GM21529 (cell line): ENCODE measurements around the gene PRND.
"Not testable (repeated sequence)": the region's sequence is repeated elsewhere in the genome, so short reads cannot be mapped to it uniquely, and the experiment has no call there.

Experiments
- ATAC-seq: cut with Tn5 transposase; IDR thresholded peaks from one replicate; pipeline ENCODE4 v1.9.1; 2021; ENCODE audit not compliant: unreplicated experiment

Gene PRND

GRCh38 chr20:4721719-4722118, at the start of gene PRND:
PRND (plus strand) TSS chr20:4721909; CDS start chr20:4724552, 2,643 bp downstream.
- ATAC-seq, result no peak

- no peak for ATAC-seq
Measured at GRCh38 chr20:4672948-4673347, 48.8 kb upstream of the PRND start.

- no peak for ATAC-seq
Measured at GRCh38 chr20:4673371-4674001, 48.2 kb upstream of the PRND start.

- no peak for ATAC-seq
Measured at GRCh38 chr20:4674672-4675071, 47.0 kb upstream of the PRND start.

- no peak for ATAC-seq
Measured at GRCh38 chr20:4677846-4678245, 43.9 kb upstream of the PRND start.

- no peak for ATAC-seq
Measured at GRCh38 chr20:4681401-4681800, 40.3 kb upstream of the PRND start.

- no peak for ATAC-seq
Measured at GRCh38 chr20:4681991-4682401, 39.7 kb upstream of the PRND start.

- no peak for ATAC-seq
Measured at GRCh38 chr20:4682682-4683081, 39.0 kb upstream of the PRND start.

GRCh38 chr20:4683261-4683660, 38.4 kb upstream of the PRND start:
- ATAC-seq, result no peak

GRCh38 chr20:4684837-4685413, 36.8 kb upstream of the PRND start:
- ATAC-seq, result no peak

GRCh38 chr20:4685923-4686221, 35.8 kb upstream of the PRND start:
- ATAC-seq, result no peak

- ATAC-seq, result no peak
Measured at GRCh38 chr20:4688305-4688704, 33.4 kb upstream of the PRND start.

- ATAC-seq, result no peak
Measured at GRCh38 chr20:4689220-4689619, 32.5 kb upstream of the PRND start.

- no peak for ATAC-seq
Measured at GRCh38 chr20:4691753-4692152, 30.0 kb upstream of the PRND start.

GRCh38 chr20:4694076-4694475, 27.6 kb upstream of the PRND start:
- ATAC-seq, result no peak

GRCh38 chr20:4697189-4697830, 24.4 kb upstream of the PRND start:
- ATAC-seq, result no peak

- no peak for ATAC-seq
Measured at GRCh38 chr20:4697831-4698221, 23.9 kb upstream of the PRND start.

- ATAC-seq, result no peak
Measured at GRCh38 chr20:4699216-4699615, 22.5 kb upstream of the PRND start.

GRCh38 chr20:4699957-4700356, 21.8 kb upstream of the PRND start:
- ATAC-seq, result no peak

GRCh38 chr20:4702562-4703280, 19.0 kb upstream of the PRND start:
- ATAC-seq, result no peak

- no peak for ATAC-seq
Measured at GRCh38 chr20:4703281-4703676, 18.4 kb upstream of the PRND start.

- ATAC-seq, result not testable (repeated sequence)
Measured at GRCh38 chr20:4706941-4707340, 14.8 kb upstream of the PRND start.
